Measurements from ENCODE around the gene FAF1. TPM values are rescaled to one million over a fixed set of nuclear protein-coding genes. Genes with fewer than 3 reads are reported as not detected.
"Not testable (repeated sequence)": the region's sequence is repeated elsewhere in the genome, so short reads cannot be mapped to it uniquely, and the experiment has no call there.

The FAF1 gene
- total RNA-seq, 2 donors from 2014 or later, result 71.2 to 76.8 TPM

GRCh38 chr1:50747394-50747793 lies 212.7 kb downstream of the FAF1 start:
- DNase-seq (no peak), ATAC-seq (no peak)
- intact Hi-C loops (cut with DNase I), result no loop called here

DNA sequence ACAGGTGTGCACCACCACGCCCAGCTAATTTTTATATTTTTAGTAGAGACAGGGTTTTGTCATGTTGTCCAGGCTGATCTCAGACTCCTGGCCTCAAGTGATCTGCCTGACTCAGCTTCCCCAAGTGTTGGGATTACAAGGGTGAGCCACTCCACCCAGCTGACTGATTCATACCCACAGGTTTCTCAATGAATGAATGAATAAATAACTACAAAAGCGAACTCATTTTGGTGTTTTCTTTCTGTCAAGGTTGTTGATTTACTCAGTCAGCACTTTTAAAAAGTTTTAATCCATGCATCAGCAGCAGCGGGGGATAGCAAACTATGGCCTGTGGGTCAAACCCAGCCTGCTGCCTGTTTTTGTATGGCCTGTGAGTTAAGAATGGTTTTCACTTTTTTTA lies 217.5 kb downstream of the FAF1 start:
- no peak for DNase-seq
- no peak for ATAC-seq
- intact Hi-C loops (cut with DNase I), result no loop called here

GRCh38 chr1:50739125-50739524 lies 220.9 kb downstream of the FAF1 start:
- intact Hi-C loops (cut with DNase I), result no loop called here
- DNase-seq (no peak), ATAC-seq (no peak)

GRCh38 chr1:50735443-50735842 lies 224.6 kb downstream of the FAF1 start:
- no peak for ATAC-seq
- intact Hi-C loops (cut with DNase I), result no loop called here
- DNase-seq, result no peak

DNA sequence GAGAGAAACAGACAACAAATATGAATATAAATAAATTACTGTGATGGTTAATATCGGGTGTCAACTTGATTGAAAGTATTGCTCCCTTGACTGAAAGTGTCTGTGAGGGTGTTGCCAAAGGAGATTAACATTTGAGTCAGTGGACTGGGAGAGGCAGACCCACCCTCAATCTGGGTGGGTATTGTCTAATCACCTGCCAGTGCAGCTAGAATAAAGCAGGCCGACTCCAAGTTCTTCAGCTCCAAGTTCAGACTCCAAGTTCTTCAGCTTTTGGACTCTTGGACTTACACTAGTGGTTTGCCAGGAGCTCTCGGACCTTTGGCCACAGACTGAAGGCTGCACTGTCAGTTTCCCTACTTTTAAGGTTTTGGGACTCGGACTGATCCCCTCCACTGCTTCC lies 232.5 kb downstream of the FAF1 start:
- ATAC-seq; DNase-seq; intact Hi-C loops (cut with DNase I): not testable (repeated sequence)

- no peak for DNase-seq
- no peak for ATAC-seq
These were observed 235.3 kb downstream of the FAF1 start for GRCh38 chr1:50724626-50725286.

GRCh38 chr1:50720457-50721053 lies 239.5 kb downstream of the FAF1 start:
- DNase-seq, result no peak
- intact Hi-C loops (cut with DNase I), result no loop called here
- no peak for ATAC-seq

More at GRCh38 chr1:50724626-50725286, 235.3 kb downstream of the FAF1 start:
- intact Hi-C loops (cut with DNase I), result no loop called here

DNA sequence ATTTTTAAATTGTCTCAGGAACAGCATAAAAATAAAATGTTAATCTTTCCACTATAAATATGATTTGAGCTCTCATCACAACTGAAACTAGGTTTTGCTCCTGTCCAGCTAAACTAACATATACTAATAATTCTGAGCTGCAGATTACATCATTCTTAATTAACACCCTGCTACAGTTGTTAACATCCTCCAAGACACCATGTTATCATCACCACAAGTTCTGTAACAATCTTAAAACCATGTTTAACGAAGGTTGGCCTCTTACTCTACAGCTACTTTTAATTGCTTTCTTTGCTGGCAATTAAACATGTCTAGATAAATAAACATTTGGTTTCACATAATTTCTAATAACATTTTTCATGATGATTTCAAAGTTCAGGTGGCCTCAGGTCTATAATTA lies 240.9 kb downstream of the FAF1 start:
- intact Hi-C loops (cut with DNase I), result no loop called here
- DNase-seq (no peak), ATAC-seq (no peak)

- DNase-seq (no peak), ATAC-seq (no peak)
- intact Hi-C loops (cut with DNase I), result no loop called here
These were observed 242.7 kb downstream of the FAF1 start for GRCh38 chr1:50717327-50717726.

- not testable (repeated sequence) for DNase-seq, ATAC-seq
These were observed 243.6 kb downstream of the FAF1 start for GRCh38 chr1:50716455-50716854.

GRCh38 chr1:50710099-50710498 lies 250.0 kb downstream of the FAF1 start:
- ATAC-seq (no peak), DNase-seq (no peak)
- intact Hi-C loops (cut with DNase I), result no loop called here

More at GRCh38 chr1:50716455-50716854, 243.6 kb downstream of the FAF1 start:
- intact Hi-C loops (cut with DNase I), result not testable (repeated sequence)

- DNase-seq (no peak), ATAC-seq (no peak)
- intact Hi-C loops (cut with DNase I), result loop anchor here in 1 of 2 donors (10.0 kb wide), 1 partner anchor 343 kb away; no protein-coding TSS in a partner anchor
These were observed 252.2 kb downstream of the FAF1 start for GRCh38 chr1:50707824-50708223.

GRCh38 chr1:50705699-50706098 lies 254.4 kb downstream of the FAF1 start:
- intact Hi-C loops (cut with DNase I), result loop anchor here in 1 of 2 donors (10.0 kb wide), 1 partner anchor 341 kb away; no protein-coding TSS in a partner anchor

GRCh38 chr1:50705041-50705440 lies 255.0 kb downstream of the FAF1 start:
- ATAC-seq (no peak), DNase-seq (no peak)
- intact Hi-C loops (cut with DNase I), result loop anchor here in 1 of 2 donors (10.0 kb wide), 1 partner anchor 340 kb away; no protein-coding TSS in a partner anchor

More at GRCh38 chr1:50705699-50706098, 254.4 kb downstream of the FAF1 start:
- no peak for DNase-seq
- no peak for ATAC-seq

DNA sequence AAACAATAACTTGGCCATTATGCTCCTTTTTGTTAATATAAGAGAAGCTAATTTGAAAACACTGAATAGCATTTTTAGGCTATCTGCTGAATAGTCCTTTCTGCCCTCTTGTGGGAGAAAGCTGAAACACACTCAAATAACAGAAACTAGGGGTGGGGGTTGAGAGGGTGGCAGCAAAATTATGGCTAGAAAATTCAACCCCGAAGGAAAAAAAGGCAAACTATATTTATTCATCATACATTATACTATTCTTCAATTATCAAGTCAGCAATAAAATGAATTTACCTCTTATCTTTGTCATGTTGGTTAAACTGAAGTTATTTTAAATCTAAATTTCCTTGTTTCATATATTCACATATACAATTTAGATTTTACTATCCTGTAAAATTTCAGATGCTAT lies 255.9 kb downstream of the FAF1 start:
- DNase-seq (no peak), ATAC-seq (no peak)
- intact Hi-C loops (cut with DNase I), result loop anchor here in 1 of 2 donors (10.0 kb wide), 1 partner anchor 339 kb away; no protein-coding TSS in a partner anchor

- ATAC-seq, result no peak
- DNase-seq, result no peak
- intact Hi-C loops (cut with DNase I), result loop anchor here in 1 of 2 donors (10.0 kb wide), 1 partner anchor 338 kb away; no protein-coding TSS in a partner anchor
These were observed 256.8 kb downstream of the FAF1 start for GRCh38 chr1:50703240-50703639.

DNA sequence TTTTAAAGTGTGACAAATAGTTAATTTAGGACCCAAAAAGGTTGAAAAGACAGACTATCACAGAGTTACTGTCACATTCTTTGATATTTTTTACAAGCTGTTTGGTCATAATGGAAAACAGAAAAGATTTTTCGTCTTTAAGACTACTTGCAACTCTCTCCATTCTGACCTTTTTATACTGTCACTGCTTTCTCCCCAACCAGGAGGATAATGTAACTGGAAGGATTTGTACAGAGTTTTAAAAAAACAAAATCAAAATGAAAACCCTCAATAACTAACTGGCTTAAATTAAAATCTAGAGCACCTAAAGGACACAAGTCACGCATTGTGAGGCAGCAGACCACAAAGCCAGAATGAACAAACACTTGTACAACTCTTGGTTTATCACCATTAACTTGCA lies 257.7 kb downstream of the FAF1 start:
- intact Hi-C loops (cut with DNase I), result loop anchor here in 1 of 2 donors (10.0 kb wide), 1 partner anchor 338 kb away; no protein-coding TSS in a partner anchor
- DNase-seq, result no peak

GRCh38 chr1:50701706-50702317 lies 258.3 kb downstream of the FAF1 start:
- ATAC-seq (no peak), DNase-seq (no peak)
- intact Hi-C loops (cut with DNase I), result loop anchor here in 1 of 2 donors (10.0 kb wide), 1 partner anchor 337 kb away; no protein-coding TSS in a partner anchor

More for the DNA sequence above, 257.7 kb downstream of the FAF1 start:
- no peak for ATAC-seq

DNA sequence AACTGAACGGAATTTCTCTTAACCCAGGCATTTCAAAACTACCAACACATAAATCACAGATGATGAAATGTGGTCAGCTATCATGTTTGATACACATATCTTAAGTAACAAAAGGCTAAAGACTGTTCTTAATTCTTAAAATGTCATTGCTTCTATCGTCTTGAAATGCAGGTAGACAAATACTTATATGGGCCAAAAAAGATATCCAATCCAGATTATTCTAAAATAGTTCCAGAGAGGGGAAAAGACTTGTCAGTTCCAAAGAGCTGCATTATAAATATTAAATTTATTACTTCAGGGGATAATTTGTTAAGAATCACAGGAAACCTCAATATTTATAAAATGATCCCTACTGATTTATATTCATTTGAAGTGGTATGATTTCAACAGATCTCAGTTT lies 259.4 kb downstream of the FAF1 start:
- ATAC-seq, result no peak
- intact Hi-C loops (cut with DNase I), result loop anchor here in 1 of 2 donors (10.0 kb wide), 1 partner anchor 336 kb away; no protein-coding TSS in a partner anchor
- no peak for DNase-seq

GRCh38 chr1:50700214-50700613 lies 259.9 kb downstream of the FAF1 start:
- intact Hi-C loops (cut with DNase I), result loop anchor here in 1 of 2 donors (10.0 kb wide), 1 partner anchor 335 kb away; no protein-coding TSS in a partner anchor
- DNase-seq (no peak), ATAC-seq (no peak)

Data from left cardiac atrium (tissue), 4 donors.